ENCODE measurements around the gene DONSON.

DONSON gene

GRCh38 chr21:33541105-33541711 is 47.3 kb downstream of the DONSON start:
- peak; percentile 63 for DNase-seq (ENCODE audit: low read depth, low spot score)

DNA sequence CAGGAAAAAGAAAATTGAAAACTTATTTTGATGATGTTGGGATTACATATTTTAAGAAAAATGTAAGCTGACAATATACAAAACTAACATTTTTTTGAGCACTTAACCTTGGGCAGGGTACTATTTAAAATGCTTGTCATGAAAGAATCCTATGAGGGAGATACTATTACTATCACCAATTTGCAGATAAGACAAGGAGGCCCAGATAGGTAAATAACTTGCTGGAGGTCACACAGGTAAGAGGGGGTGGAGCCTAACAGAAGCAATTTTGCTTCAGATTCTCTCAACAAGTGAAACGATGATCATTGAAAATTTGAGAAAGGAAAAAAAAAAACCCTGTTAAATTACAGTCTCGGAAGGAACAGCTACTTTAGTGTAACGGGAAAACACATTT is 47.8 kb downstream of the DONSON start:
- DNase-seq (ENCODE audit: low read depth, low spot score) = no peak

- DNase-seq (ENCODE audit: low read depth, low spot score) = no peak
Observed at GRCh38 chr21:33539616-33540015, 48.9 kb downstream of the DONSON start.

GRCh38 chr21:33537212-33537611 is 51.3 kb downstream of the DONSON start:
- no peak for DNase-seq (ENCODE audit: low read depth, low spot score)

- no peak for DNase-seq (ENCODE audit: low read depth, low spot score)
Observed at GRCh38 chr21:33531007-33531406, 57.5 kb downstream of the DONSON start.
